H1 (cell line): ENCODE data around the gene TBCD. TPM values are rescaled to one million over a fixed set of nuclear protein-coding genes. Genes with fewer than 3 reads are reported as not detected.

Source experiments
- CTCF ChIA-PET: fragments of 300-600 bp; sonication (Branson Sonifier 250); formaldehyde crosslinking; loops from one replicate; lab custom pipeline; 2021; ENCODE audit not compliant: partially characterized antibody; lab: Charles Lee
- POLR2A ChIA-PET: fragments of 300-600 bp; sonication (Branson Sonifier 250); formaldehyde crosslinking; loops from one replicate; lab custom pipeline; 2021; ENCODE audit warnings: inconsistent platforms; ENCODE audit not compliant: partially characterized antibody; lab: Charles Lee
- DNase-seq, 2 experiments: peaks; one replicate each; pipeline versions ENCODE4 v3.0.0 to v3.0.0-alpha.2; 2010 to 2022; ENCODE audit warnings: low spot score in 2 of 2, low read depth in 1 of 2, mixed read lengths in 1 of 2
- FAIRE-seq: peaks from 2 replicates; lab custom pipeline; 2011; peaks lifted over from hg19 to GRCh38; lab: Jason Lieb, UNC
- H2AFZ ChIP-seq: 2 replicates; pipeline ENCODE4 v1.8.1; 2012; ENCODE audit warnings: low read length, inconsistent platforms
- H2AK5ac ChIP-seq: 2 replicates; pipeline ENCODE4 v1.6.1; 2013; ENCODE audit warnings: low read depth, low read length
- H2BK120ac ChIP-seq: replicated peaks from 2 replicates; pipeline ENCODE3; 2013; ENCODE audit warnings: low read depth, low read length, inconsistent platforms
- H2BK12ac ChIP-seq: 2 replicates; pipeline ENCODE4 v1.6.1; 2013; ENCODE audit warnings: low read depth, low read length
- H2BK15ac ChIP-seq: 2 replicates; pipeline ENCODE4 v1.6.1; 2013; ENCODE audit warnings: low read length
- H2BK20ac ChIP-seq: 2 replicates; pipeline ENCODE4 v1.6.1; 2013; ENCODE audit warnings: low read length
- H2BK5ac ChIP-seq: 2 replicates; pipeline ENCODE4 v1.6.1; 2013; ENCODE audit warnings: low read depth, low read length
- H3K14ac ChIP-seq: 2 replicates; pipeline ENCODE4 v1.6.1; 2013; ENCODE audit warnings: inconsistent platforms; ENCODE audit not compliant: insufficient read length
- H3K18ac ChIP-seq: 2 replicates; pipeline ENCODE4 v1.6.1; 2013; ENCODE audit warnings: low read length; ENCODE audit errors: extremely low read depth
- H3K23ac ChIP-seq: 2 replicates; pipeline ENCODE4 v1.6.1; 2013; ENCODE audit warnings: inconsistent platforms; ENCODE audit not compliant: insufficient read length
- H3K23me2 ChIP-seq: 2 replicates; pipeline ENCODE4 v1.6.1; 2013; ENCODE audit warnings: low read depth, low read length
- H3K27ac ChIP-seq: 2 replicates; pipeline ENCODE4 v1.6.1; 2011; ENCODE audit warnings: low read depth, low read length, inconsistent platforms
- H3K27me3 ChIP-seq, 4 experiments: replicated peaks in 1 of 4; 1 replicate in 1 of 4; 2 replicates in 3 of 4; pipeline versions ENCODE4 v1.6.1 to v1.8.1; 2011 to 2013; ENCODE audit warnings: low read length in 3 of 4, mild to moderate bottlenecking in 3 of 4, inconsistent platforms in 2 of 4, mixed read lengths in 2 of 4, moderate library complexity in 1 of 4; ENCODE audit not compliant: control insufficient read depth in 3 of 4, insufficient read depth in 3 of 4; ENCODE audit errors: extremely low read depth in 1 of 4
- H3K36me3 ChIP-seq, 4 experiments: 2 replicates each; pipeline versions ENCODE4 v1.6.1 to v1.8.1; 2011 to 2013; ENCODE audit warnings: mild to moderate bottlenecking in 4 of 4, low read length in 3 of 4, moderate library complexity in 2 of 4, control low read depth in 1 of 4, inconsistent platforms in 1 of 4; ENCODE audit not compliant: insufficient read depth in 4 of 4, control insufficient read depth in 2 of 4
- H3K4ac ChIP-seq: replicated peaks from 2 replicates; pipeline ENCODE3; 2013; ENCODE audit warnings: low read length, low read depth, mixed read lengths, inconsistent platforms; ENCODE audit not compliant: insufficient read length
- H3K4me1 ChIP-seq, 4 experiments: replicated peaks in 1 of 4; 1 replicate in 1 of 4; 2 replicates in 3 of 4; pipeline versions ENCODE4 v1.6.1 to v1.8.1; 2011 to 2013; ENCODE audit warnings: low read length in 3 of 4, inconsistent platforms in 2 of 4, mixed read lengths in 1 of 4; ENCODE audit not compliant: insufficient read depth in 4 of 4, control insufficient read depth in 3 of 4
- H3K4me2 ChIP-seq, 2 experiments: 2 replicates each; pipeline versions ENCODE4 v1.6.1 to v1.8.1; 2011 to 2013; ENCODE audit warnings: low read depth in 2 of 2, low read length in 2 of 2, control low read depth in 1 of 2, inconsistent platforms in 1 of 2, mild to moderate bottlenecking in 1 of 2; ENCODE audit not compliant: insufficient read depth in 1 of 2
- H3K4me3 ChIP-seq, 4 experiments: fragments of 200-600, 300-600 bp in 1 of 4; sonication (generic), shearing (Covaris generic), sonication (Bioruptor Twin) in 1 of 4; 2 replicates each; pipeline versions ENCODE4 v1.5.1 to v1.8.1; 2011 to 2016; ENCODE audit warnings: low read length in 4 of 4, low read depth in 3 of 4, control low read depth in 2 of 4, inconsistent platforms in 2 of 4, mild to moderate bottlenecking in 2 of 4, mixed read lengths in 1 of 4, moderate library complexity in 1 of 4; ENCODE audit not compliant: insufficient read depth in 2 of 4; ENCODE audit errors: extremely low read depth in 1 of 4
- H3K56ac ChIP-seq: replicated peaks from 2 replicates; pipeline ENCODE3; 2013; ENCODE audit warnings: low read depth, mild to moderate bottlenecking, mixed read lengths, low read length, inconsistent platforms; ENCODE audit not compliant: insufficient read length
- H3K79me1 ChIP-seq: 2 replicates; pipeline ENCODE4 v1.6.1; 2013; ENCODE audit warnings: low read depth, low read length, control low read depth
- H3K79me2 ChIP-seq, 2 experiments: 2 replicates each; pipeline versions ENCODE4 v1.6.1 to v1.8.1; 2012 to 2013; ENCODE audit warnings: low read length in 2 of 2, mild to moderate bottlenecking in 2 of 2, inconsistent platforms in 1 of 2; ENCODE audit not compliant: insufficient read depth in 2 of 2, control insufficient read depth in 1 of 2
- H3K9ac ChIP-seq, 4 experiments: replicated peaks in 1 of 4; 1 replicate in 1 of 4; 2 replicates in 3 of 4; pipeline versions ENCODE4 v1.6.1 to v1.8.1; 2011 to 2013; ENCODE audit warnings: low read depth in 3 of 4, low read length in 3 of 4, control low read depth in 2 of 4, mild to moderate bottlenecking in 2 of 4, moderate library complexity in 2 of 4, inconsistent platforms in 1 of 4; ENCODE audit errors: extremely low read depth in 1 of 4
- H3K9me3 ChIP-seq, 2 experiments: 2 replicates each; pipeline versions ENCODE4 v1.6.1 to v1.8.1; 2012 to 2013; ENCODE audit warnings: mild to moderate bottlenecking in 2 of 2, moderate library complexity in 2 of 2, control low read depth in 1 of 2, inconsistent platforms in 1 of 2, low read depth in 1 of 2, low read length in 1 of 2, mixed read lengths in 1 of 2; ENCODE audit not compliant: insufficient read depth in 2 of 2
- H4K20me1 ChIP-seq, 2 experiments: replicated peaks in 1 of 2; 2 replicates each; pipeline versions ENCODE3 to v1.8.1; 2011 to 2013; ENCODE audit warnings: inconsistent platforms in 2 of 2, low read length in 2 of 2, mild to moderate bottlenecking in 1 of 2; ENCODE audit not compliant: insufficient read depth in 2 of 2, control insufficient read depth in 1 of 2
- H4K5ac ChIP-seq: 2 replicates; pipeline ENCODE4 v1.6.1; 2013; ENCODE audit warnings: low read length, low read depth, mixed read lengths, inconsistent platforms; ENCODE audit not compliant: insufficient read length
- H4K8ac ChIP-seq: 2 replicates; pipeline ENCODE4 v1.8.0; 2013; ENCODE audit warnings: mild to moderate bottlenecking, moderate library complexity, low read length, inconsistent platforms; ENCODE audit not compliant: insufficient read depth; ENCODE audit errors: extremely low read depth
- H4K91ac ChIP-seq: replicated peaks from 2 replicates; pipeline ENCODE3; 2013; ENCODE audit warnings: low read length, mixed read lengths, inconsistent platforms; ENCODE audit not compliant: insufficient read length
- CBX8 ChIP-seq: fragments of 300-800, 300-1000 bp; sonication (generic); IDR thresholded peaks from 2 replicates; pipeline ENCODE4 v1.7.1; 2016; ENCODE audit warnings: low read depth, low read length, borderline replicate concordance
- CEBPB ChIP-seq: IDR thresholded peaks from 2 replicates; pipeline ENCODE4 v1.6.1; 2012; ENCODE audit warnings: low read depth, low read length
- CREB1 ChIP-seq: IDR thresholded peaks from 2 replicates; pipeline ENCODE4 v1.6.1; 2012; ENCODE audit warnings: inconsistent platforms
- EP300 ChIP-seq, 2 experiments: IDR thresholded peaks; 1 replicate in 1 of 2; 2 replicates in 1 of 2; pipeline ENCODE4 v1.6.1; 2011 to 2012; ENCODE audit warnings: low read depth in 2 of 2, low read length in 2 of 2, mild to moderate bottlenecking in 2 of 2, borderline replicate concordance in 1 of 2, inconsistent platforms in 1 of 2, moderate library complexity in 1 of 2
- EZH2 ChIP-seq: fragments of 200-600 bp; sonication (generic); IDR thresholded peaks from 2 replicates; pipeline ENCODE4 v1.7.1; 2012; ENCODE audit warnings: low read depth, mild to moderate bottlenecking, moderate library complexity, low read length, inconsistent platforms; ENCODE audit not compliant: severe bottlenecking
- GTF2F1 ChIP-seq: IDR thresholded peaks from 2 replicates; pipeline ENCODE4 v1.6.1; 2012; ENCODE audit warnings: low read depth, low read length, improper control_type of control experiment, borderline replicate concordance
- KDM4A ChIP-seq: IDR thresholded peaks from one replicate; pipeline ENCODE4 v1.7.1; 2012; ENCODE audit warnings: low read depth, mild to moderate bottlenecking, moderate library complexity, low read length, inconsistent platforms; ENCODE audit not compliant: severe bottlenecking
- SP4 ChIP-seq: IDR thresholded peaks from 2 replicates; pipeline ENCODE4 v1.6.1; 2012; ENCODE audit warnings: low read length, inconsistent platforms
- WGBS, 2 experiments: shearing (Covaris generic) in 1 of 2; methylation state at CpG; one replicate each; pipeline versions ENCODE4 v1.1.6 to v1.1.7; 2013 to 2015; ENCODE audit warnings: low lambda C conversion rate in 2 of 2, mixed read lengths in 2 of 2, inconsistent platforms in 1 of 2, low coverage in 1 of 2, missing lambda C conversion rate in 1 of 2; ENCODE audit not compliant: insufficient replicate concordance in 2 of 2, insufficient coverage in 1 of 2, insufficient read length in 1 of 2; ENCODE audit errors: extremely low coverage in 1 of 2, missing lambda C conversion rate in 1 of 2; 5-methylcytosine and 5-hydroxymethylcytosine counted together
- polyA plus RNA-seq, 7 experiments: library from polyadenylated mRNA; depleted of rRNA in 3 of 7; stranded (reverse) in 5 of 7; unstranded in 2 of 7; fragments of >200 nt in 5 of 7; fragments of 200-250 nt in 2 of 7; gene quantifications; 1 replicate in 5 of 7; 2 replicates in 1 of 7; 4 replicates in 1 of 7; pipeline versions ENCODE4 v1.2.1 to v1.2.3, GENCODE V29; 2011 to 2013; ENCODE audit warnings: missing spikeins in 2 of 7, mixed read lengths in 2 of 7
- total RNA-seq: library from RNA; stranded (reverse); fragmentation: NEBNext Ultra II Directional; extraction: Animal tissue kit (Norgen Biotek cat#: 25700); gene quantifications from 2 replicates; pipeline ENCODE4 v1.2.1, GENCODE V29; 2021
- TF ChIP-seq, protein P1 (sequence below): IDR thresholded peaks from 2 replicates; pipeline ENCODE4 v1.6.1; 2011; ENCODE audit warnings: low read length, improper control_type of control experiment

Gene TBCD
- total and polyA plus RNA-seq, 2 of the 8 experiments (the other 6 are each of a cell fraction or from before 2014, with no cell fraction given): 118 to 162 TPM

DNA sequence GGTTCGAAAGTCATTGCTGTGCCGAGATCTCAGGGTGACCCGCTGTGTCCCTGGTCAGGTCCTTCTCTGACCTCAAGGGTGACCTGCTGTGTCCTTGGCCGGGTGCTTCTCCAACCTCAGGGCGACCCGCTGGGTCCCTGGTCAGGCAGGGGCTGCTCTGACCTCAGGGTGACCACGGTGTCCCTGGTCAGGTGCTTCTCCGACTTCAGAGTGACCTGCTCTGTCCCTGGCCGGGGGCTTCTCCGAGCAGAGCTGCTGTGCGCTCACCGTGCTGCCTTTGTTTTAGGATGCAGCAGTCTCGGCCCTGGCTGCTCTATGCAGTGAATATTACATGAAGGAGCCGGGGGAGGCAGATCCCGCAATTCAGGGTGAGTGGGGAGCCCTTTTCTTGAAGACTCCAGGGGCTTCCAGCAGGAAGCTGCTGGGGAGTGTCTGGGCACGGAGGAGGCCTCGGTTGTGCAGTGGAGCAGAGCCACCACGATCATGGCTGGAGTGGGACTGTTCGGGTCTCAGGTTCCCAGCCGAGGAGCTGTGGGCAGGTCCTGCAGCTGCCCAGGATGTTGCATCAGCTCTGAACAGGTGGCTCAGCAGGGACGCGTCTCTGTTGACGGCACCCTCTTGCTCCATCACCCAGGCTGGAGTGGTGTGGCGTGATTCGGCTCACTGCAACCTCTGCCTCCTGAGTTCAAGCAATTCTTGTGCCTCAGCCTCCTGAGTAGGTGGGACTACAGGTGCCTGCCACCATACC lies 171.7 kb downstream of the TBCD start:
- WGBS, 2 experiments: 93% methylated on average over 25 of the region's 25 CpGs; no CpG with 5 or more reads in 1 of the 2 experiments

More for the DNA sequence above, 171.7 kb downstream of the TBCD start:
- Histone ChIP-seq H2BK12ac (no peak overlapping the region), H4K91ac (no peak overlapping the region), H3K27me3 (no peaks in the 10 kb centered on the region), H4K8ac (no peak overlapping the region), H3K9ac (no peak overlapping the region), H3K23me2 (no peaks in the 10 kb centered on the region), H3K9me3 (no peaks in the 10 kb centered on the region), H2AFZ (no peak overlapping the region), H3K27ac (no peak overlapping the region), H3K56ac (no peak overlapping the region), H4K5ac (no peak overlapping the region), H3K4me1 (no peaks in the 10 kb centered on the region), H2BK5ac (no peak overlapping the region), H2BK15ac (no peak overlapping the region; the same call in 1 of the 2 replicates), H3K4me3 (no peak overlapping the region), H2BK20ac (no peak overlapping the region), H3K4ac (no peak overlapping the region), H3K14ac (no peak overlapping the region), H4K20me1 (peaks cover 0 to 2% of the 10 kb centered on the region in 2 experiments), H3K4me2 (no peak overlapping the region), H2BK120ac (no peak overlapping the region), H3K23ac (no peak overlapping the region), H3K36me3 (peaks cover 11 to 28% (median 21%) of the 10 kb centered on the region in 4 experiments; a peak in 6 of 8 replicates), H3K18ac (no peak overlapping the region), H2AK5ac (no peak overlapping the region), H3K79me1 (no peaks in the 10 kb centered on the region; the same call in 1 of the 2 replicates), H3K79me2 (no peaks in the 10 kb centered on the region)
- no peak for FAIRE-seq
- ChIA-PET CTCF (interaction anchor here (0.7 to 1.1 kb wide), 3 partner anchors 9 to 26 kb away, joined by 3 read pairs; no protein-coding TSS in a partner anchor), POLR2A (no interaction called here)
- no peak for DNase-seq
- TF ChIP-seq SP4 (no peak), KDM4A (no peak), CBX8 (no peak), GTF2F1 (no peak), CEBPB (no peak), EP300 (IDR thresholded peaks at IDR 0.05; ENCODE audit: borderline replicate concordance in 1 of 2, low read depth in 2 of 2, low read length in 2 of 2) (no peak), EZH2 (no peak), CREB1 (no peak)
- TF ChIP-seq, protein P1, sequence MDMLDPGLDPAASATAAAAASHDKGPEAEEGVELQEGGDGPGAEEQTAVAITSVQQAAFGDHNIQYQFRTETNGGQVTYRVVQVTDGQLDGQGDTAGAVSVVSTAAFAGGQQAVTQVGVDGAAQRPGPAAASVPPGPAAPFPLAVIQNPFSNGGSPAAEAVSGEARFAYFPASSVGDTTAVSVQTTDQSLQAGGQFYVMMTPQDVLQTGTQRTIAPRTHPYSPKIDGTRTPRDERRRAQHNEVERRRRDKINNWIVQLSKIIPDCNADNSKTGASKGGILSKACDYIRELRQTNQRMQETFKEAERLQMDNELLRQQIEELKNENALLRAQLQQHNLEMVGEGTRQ: no peak
